ENCODE results near the gene SMOC2.
"Not testable (repeated sequence)": the region's sequence is repeated elsewhere in the genome, so short reads cannot be mapped to it uniquely, and the experiment has no call there.

The SMOC2 gene

GRCh38 chr6:168538892-168539811, 98.2 kb downstream of the SMOC2 start:
- DNase-seq (ENCODE audit: low read depth), result no peak

GRCh38 chr6:168540713-168541291, 99.8 kb downstream of the SMOC2 start:
- DNase-seq (ENCODE audit: low read depth), result no peak

GRCh38 chr6:168541307-168541706, 100.3 kb downstream of the SMOC2 start:
- no peak for DNase-seq (ENCODE audit: low read depth)

GRCh38 chr6:168542301-168542700, 101.3 kb downstream of the SMOC2 start:
- DNase-seq (ENCODE audit: low read depth), result no peak

- DNase-seq (ENCODE audit: low read depth), result no peak
Measured at GRCh38 chr6:168545428-168545827, 104.4 kb downstream of the SMOC2 start.

- no peak for DNase-seq (ENCODE audit: low read depth)
Measured at GRCh38 chr6:168546151-168546550, 105.2 kb downstream of the SMOC2 start.

- DNase-seq (ENCODE audit: low read depth), result no peak
Measured at GRCh38 chr6:168546730-168547129, 105.7 kb downstream of the SMOC2 start.

- no peak for DNase-seq (ENCODE audit: low read depth)
Measured at GRCh38 chr6:168550326-168550725, 109.3 kb downstream of the SMOC2 start.

- DNase-seq (ENCODE audit: low read depth), result no peak
Measured at GRCh38 chr6:168554472-168554871, 113.5 kb downstream of the SMOC2 start.

- no peak for DNase-seq (ENCODE audit: low read depth)
Measured at GRCh38 chr6:168554898-168555617, 114.1 kb downstream of the SMOC2 start.

- DNase-seq (ENCODE audit: low read depth), result no peak
Measured at GRCh38 chr6:168555618-168556273, 114.8 kb downstream of the SMOC2 start.

GRCh38 chr6:168557512-168557911, 116.5 kb downstream of the SMOC2 start:
- no peak for DNase-seq (ENCODE audit: low read depth)

GRCh38 chr6:168558686-168559085, 117.7 kb downstream of the SMOC2 start:
- DNase-seq (ENCODE audit: low read depth), result no peak

- no peak for DNase-seq (ENCODE audit: low read depth)
Measured at GRCh38 chr6:168559574-168560098, 118.7 kb downstream of the SMOC2 start.

- DNase-seq (ENCODE audit: low read depth), result no peak
Measured at GRCh38 chr6:168560126-168560525, 119.1 kb downstream of the SMOC2 start.

- DNase-seq (ENCODE audit: low read depth), result no peak
Measured at GRCh38 chr6:168562576-168563151, 121.7 kb downstream of the SMOC2 start.

GRCh38 chr6:168563656-168564055, 122.7 kb downstream of the SMOC2 start:
- no peak for DNase-seq (ENCODE audit: low read depth)

- no peak for DNase-seq (ENCODE audit: low read depth)
Measured at GRCh38 chr6:168565112-168565511, 124.1 kb downstream of the SMOC2 start.

GRCh38 chr6:168570211-168570610, 129.2 kb downstream of the SMOC2 start:
- no peak for DNase-seq (ENCODE audit: low read depth)

- DNase-seq (ENCODE audit: low read depth), result no peak
Measured at GRCh38 chr6:168571268-168571667, 130.3 kb downstream of the SMOC2 start.

GRCh38 chr6:168573276-168573835, 132.4 kb downstream of the SMOC2 start:
- DNase-seq (ENCODE audit: low read depth), result not testable (repeated sequence)

All from stimulated activated CD8-positive, alpha-beta memory T cell treated with anti-CD3 and anti-CD28 coated beads, Interleukin-4, amount 100 ng/mL, for 24 hours (primary cell).